ENCODE data around the gene VPS37B. TPM values are rescaled to one million over a fixed set of nuclear protein-coding genes. Genes with fewer than 3 reads are reported as not detected.

Gene VPS37B
- total RNA-seq, 1 donor from 2014 or later, result 36.3 TPM

DNA sequence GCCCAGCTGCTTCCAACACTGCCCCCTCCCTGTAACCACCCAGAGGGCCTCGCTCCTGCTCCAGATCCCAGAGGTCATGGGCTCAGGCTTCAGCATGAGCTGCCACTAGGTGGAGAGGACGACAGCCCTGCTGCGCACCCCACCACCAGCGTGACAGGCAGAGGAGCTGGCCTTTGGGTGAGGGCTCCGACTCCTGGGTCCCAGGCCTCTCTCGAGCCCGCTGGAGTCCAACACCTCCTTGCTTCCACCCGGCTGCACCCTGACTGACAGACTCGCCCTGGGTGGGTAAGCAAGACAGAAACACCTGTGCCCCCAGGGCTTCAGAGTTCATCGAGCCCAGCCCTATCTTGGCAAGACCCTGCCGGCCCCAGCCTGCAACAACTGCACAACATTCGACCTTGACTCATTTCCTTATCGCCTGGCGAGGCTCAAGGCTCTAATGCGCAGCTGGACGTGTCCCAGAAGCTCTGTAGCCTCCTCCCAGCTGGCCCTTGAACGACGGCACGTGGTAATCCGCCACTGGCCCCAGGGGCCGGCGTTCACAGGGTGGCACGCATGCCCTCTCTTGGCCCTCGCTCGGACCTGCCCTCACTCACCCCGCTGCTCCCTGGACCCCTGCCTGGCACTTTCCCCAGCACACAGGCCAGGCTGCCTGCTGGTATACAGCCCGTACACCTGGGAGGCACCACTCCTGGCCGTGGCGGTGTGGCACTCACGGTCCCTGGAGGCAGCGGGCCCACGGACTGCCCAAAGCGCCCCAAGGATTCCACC, 28.0 kb downstream of the VPS37B start:
- Histone ChIP-seq H3K36me3 (peaks cover 58% of the 10 kb centered on the region), H3K4me1 (peaks cover 37% of the 10 kb centered on the region), H3K9me3 (no peaks in the 10 kb centered on the region), H3K27ac (peak overlapping the region; percentile 11), H3K4me3 (no peak overlapping the region), H3K27me3 (no peaks in the 10 kb centered on the region)
- DNase-seq (peak; percentile 64), ATAC-seq (peak; percentile 2)
- intact Hi-C loops (cut with DNase I), result no loop called here
- TF ChIP-seq, protein P1, sequence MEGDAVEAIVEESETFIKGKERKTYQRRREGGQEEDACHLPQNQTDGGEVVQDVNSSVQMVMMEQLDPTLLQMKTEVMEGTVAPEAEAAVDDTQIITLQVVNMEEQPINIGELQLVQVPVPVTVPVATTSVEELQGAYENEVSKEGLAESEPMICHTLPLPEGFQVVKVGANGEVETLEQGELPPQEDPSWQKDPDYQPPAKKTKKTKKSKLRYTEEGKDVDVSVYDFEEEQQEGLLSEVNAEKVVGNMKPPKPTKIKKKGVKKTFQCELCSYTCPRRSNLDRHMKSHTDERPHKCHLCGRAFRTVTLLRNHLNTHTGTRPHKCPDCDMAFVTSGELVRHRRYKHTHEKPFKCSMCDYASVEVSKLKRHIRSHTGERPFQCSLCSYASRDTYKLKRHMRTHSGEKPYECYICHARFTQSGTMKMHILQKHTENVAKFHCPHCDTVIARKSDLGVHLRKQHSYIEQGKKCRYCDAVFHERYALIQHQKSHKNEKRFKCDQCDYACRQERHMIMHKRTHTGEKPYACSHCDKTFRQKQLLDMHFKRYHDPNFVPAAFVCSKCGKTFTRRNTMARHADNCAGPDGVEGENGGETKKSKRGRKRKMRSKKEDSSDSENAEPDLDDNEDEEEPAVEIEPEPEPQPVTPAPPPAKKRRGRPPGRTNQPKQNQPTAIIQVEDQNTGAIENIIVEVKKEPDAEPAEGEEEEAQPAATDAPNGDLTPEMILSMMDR (IDR thresholded peaks at IDR 0.05), result peak; percentile 35

DNA sequence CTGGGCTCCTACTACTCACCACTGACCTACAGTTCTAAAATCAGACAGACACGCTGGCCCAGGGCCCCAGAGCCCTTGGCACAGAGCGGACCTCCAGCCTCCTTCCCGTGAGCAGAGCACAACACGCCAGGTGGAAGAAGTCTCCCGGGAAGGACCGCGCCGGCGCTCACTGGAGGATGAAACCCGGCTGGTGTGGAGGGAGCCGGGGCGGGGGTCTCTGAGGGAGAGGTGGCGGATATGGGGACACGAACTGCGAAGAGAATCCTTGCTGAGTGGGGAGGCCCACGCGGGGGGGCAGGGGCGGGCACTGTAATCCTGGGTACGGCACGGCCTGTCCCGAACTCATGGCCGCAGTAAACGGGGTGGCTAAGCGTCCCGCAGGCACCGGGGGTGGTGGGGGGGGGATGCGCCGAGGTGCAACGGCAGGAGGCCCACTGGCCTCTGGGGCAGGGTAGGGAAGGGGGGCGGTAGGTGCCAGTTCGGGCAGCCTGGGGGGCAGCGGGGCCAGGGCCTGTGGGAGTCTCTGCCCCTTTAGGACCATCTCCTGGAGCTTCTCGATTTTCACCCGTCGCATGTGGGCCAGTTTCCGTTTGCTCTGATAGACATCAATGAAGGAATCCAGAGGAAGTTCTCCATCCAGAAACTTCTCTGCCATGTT, 28.8 kb downstream of the VPS37B start:
- peaks cover 58% of the 10 kb centered on the region for H3K36me3 ChIP-seq

DNA sequence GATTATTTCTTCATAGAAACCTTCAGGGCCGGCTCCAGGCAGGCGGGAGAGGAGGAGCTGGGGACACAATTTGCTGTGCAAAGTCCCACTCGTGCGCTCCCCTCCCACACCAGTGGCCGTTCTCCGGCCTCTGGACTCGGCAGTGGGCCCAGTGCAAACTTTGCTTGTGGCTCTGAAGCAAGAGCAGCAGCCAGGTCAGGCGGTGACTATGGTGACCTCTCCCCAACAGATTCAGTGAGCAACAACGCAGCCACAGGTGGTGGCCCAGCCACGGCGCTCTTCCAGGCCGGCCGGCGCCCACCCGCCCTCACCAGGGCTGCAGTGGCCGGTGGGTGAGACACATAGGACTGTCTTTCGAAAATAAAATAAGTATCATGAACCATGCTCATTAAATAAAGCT, 29.5 kb downstream of the VPS37B start:
- Histone ChIP-seq H3K4me3 (no peak overlapping the region), H3K27me3 (no peaks in the 10 kb centered on the region), H3K27ac (no peak overlapping the region), H3K36me3 (peaks cover 58% of the 10 kb centered on the region), H3K4me1 (peaks cover 31% of the 10 kb centered on the region), H3K9me3 (no peaks in the 10 kb centered on the region)
- TF ChIP-seq, protein P1 (IDR thresholded peaks at IDR 0.05), result no peak
- intact Hi-C loops (cut with DNase I), result no loop called here
- DNase-seq, result peak; percentile 54
- no peak for ATAC-seq

More for the DNA sequence above, 28.8 kb downstream of the VPS37B start:
- no peak overlapping the region for H3K27ac ChIP-seq
- H3K4me3 ChIP-seq, result no peak overlapping the region
- peaks cover 35% of the 10 kb centered on the region for H3K4me1 ChIP-seq
- intact Hi-C loops (cut with DNase I), result no loop called here
- ATAC-seq (no peak), DNase-seq (peak; percentile 53)
- H3K27me3 ChIP-seq, result no peaks in the 10 kb centered on the region
- TF ChIP-seq, protein P1 (IDR thresholded peaks at IDR 0.05), result no peak
- H3K9me3 ChIP-seq, result no peaks in the 10 kb centered on the region

DNA sequence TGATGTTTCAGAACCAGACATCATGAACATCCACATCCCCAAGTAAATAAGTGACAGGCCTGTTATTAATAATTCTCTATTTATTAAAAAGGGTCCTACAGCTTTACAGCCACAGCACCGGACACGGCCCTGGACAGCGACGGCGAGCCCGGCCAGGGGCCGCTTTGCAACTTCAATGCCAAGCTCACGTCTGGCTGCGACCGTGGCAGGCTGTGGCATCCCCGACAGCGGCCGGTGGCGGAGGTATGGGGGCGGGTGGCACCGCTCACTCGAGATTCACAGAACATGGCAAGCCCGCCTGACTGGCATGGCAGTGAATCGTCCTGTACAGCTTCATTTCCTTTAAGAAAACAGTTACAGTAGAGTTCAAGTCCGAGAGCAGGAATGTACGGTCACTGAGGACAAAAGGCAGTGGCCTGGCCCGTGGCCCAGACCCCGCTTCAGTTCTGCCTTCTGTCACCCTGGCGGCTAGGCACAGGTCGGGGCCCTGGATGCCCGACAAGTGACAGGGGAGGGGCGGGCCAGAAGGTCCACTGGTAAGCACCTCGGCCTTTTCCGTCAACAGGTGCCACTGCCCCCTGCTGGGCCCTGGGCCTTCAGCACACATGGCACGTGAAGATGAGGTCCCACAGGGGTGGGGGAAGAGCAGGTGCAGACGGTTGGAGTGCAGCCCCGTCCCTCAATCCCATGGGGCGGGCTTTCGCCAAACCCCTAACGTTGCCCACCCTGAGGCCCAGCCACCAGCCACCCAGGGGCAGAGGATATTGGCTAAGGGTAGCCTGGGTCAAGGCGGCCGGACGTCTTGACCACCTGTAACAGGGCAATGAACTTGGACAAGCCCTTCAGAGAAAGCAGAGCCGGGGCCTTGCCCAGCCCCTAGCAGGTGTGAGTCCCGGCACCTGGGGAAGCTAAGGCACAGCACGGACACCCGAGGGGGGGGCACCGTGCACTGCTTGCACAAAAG, 30.4 kb downstream of the VPS37B start:
- H3K27ac ChIP-seq, result no peak overlapping the region
- TF ChIP-seq, protein P1 (IDR thresholded peaks at IDR 0.05), result peak; percentile 40
- no peaks in the 10 kb centered on the region for H3K27me3 ChIP-seq
- H3K4me3 ChIP-seq, result no peak overlapping the region
- H3K9me3 ChIP-seq, result no peaks in the 10 kb centered on the region
- DNase-seq, result peak; percentile 72
- peaks cover 57% of the 10 kb centered on the region for H3K36me3 ChIP-seq
- peaks cover 22% of the 10 kb centered on the region for H3K4me1 ChIP-seq
- peak; percentile 35 for ATAC-seq
- intact Hi-C loops (cut with DNase I), result no loop called here

DNA sequence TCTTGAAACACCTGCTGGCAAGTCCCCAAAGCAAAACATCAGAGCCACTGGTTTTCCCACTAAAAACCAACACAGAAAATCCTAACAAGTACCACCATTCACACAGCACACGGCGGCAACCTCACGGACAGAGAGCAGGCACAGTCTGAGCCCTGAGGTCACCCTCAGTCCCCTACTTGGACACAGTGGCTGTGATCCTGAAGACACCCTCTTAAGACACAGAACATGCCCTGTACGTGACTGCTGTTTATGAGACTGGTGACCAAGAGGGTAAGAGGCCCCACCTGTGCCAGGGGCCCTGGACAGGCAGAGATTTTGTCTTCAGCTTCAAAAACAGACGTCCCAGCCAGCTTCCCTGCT, 31.1 kb downstream of the VPS37B start:
- DNase-seq (peak; percentile 28), ATAC-seq (no peak)
- peaks cover 50% of the 10 kb centered on the region for H3K36me3 ChIP-seq
- no peak overlapping the region for H3K4me3 ChIP-seq
- H3K9me3 ChIP-seq, result no peaks in the 10 kb centered on the region
- H3K27me3 ChIP-seq, result no peaks in the 10 kb centered on the region
- intact Hi-C loops (cut with DNase I), result no loop called here
- peaks cover 16% of the 10 kb centered on the region for H3K4me1 ChIP-seq
- TF ChIP-seq, protein P1 (IDR thresholded peaks at IDR 0.05), result no peak
- H3K27ac ChIP-seq, result no peak overlapping the region
